Adrenal gland (tissue), 12 donors: ENCODE measurements around the gene SLC5A10. TPM values are rescaled to one million over a fixed set of nuclear protein-coding genes. Genes with fewer than 3 reads are reported as not detected.

Source experiments
- DNase-seq, 7 donors: peaks; one replicate each; pipeline ENCODE4 v3.0.0-alpha.2; 2019 to 2020
- H3K27ac ChIP-seq, 5 donors: fragments of 200-600 bp; sonication (generic) in 4 of 5; 1 replicate in 3 of 5; 2 replicates in 2 of 5; pipeline versions ENCODE4 v1.5.1 to v1.8.0; 2016 to 2020; ENCODE audit warnings: mild to moderate bottlenecking in 1 of 5
- H3K27me3 ChIP-seq: fragments of 200-600 bp; 2 replicates; pipeline ENCODE4 v1.8.0; 2021
- H3K36me3 ChIP-seq, 2 donors: fragments of 200-600 bp; replicated peaks in 1 of 2; 1 replicate in 1 of 2; 2 replicates in 1 of 2; pipeline versions ENCODE4 v1.5.1 to v1.8.0; 2018 to 2022
- H3K4me1 ChIP-seq, 2 donors: fragments of 200-600 bp; replicated peaks in 1 of 2; 1 replicate in 1 of 2; 2 replicates in 1 of 2; pipeline versions ENCODE4 v1.5.1 to v1.8.0; 2018 to 2021
- H3K4me3 ChIP-seq, 4 donors: fragments of 200-600 bp; sonication (generic) in 3 of 4; one replicate each; pipeline ENCODE4 v1.5.1; 2016 to 2018
- H3K9me3 ChIP-seq, 3 donors: fragments of 200-600 bp; sonication (generic) in 1 of 3; replicated peaks in 1 of 3; 1 replicate in 2 of 3; 2 replicates in 1 of 3; pipeline versions ENCODE4 v1.5.1 to v1.8.0; 2016 to 2021
- POLR2A ChIP-seq, 2 donors: fragments of 450-650 bp; IDR thresholded peaks; one replicate each; pipeline ENCODE4 v1.6.1; 2017; ENCODE audit warnings: antibody characterized with exemption in 2 of 2, mild to moderate bottlenecking in 2 of 2, moderate library complexity in 1 of 2
- WGBS, 4 donors: extraction: QIAGEN DNeasy Blood & Tissue Kit in 2 of 4; methylation state at CpG; one replicate each; pipeline versions ENCODE4 v1.1.5 to v1.1.7; 2013 to 2017; 5-methylcytosine and 5-hydroxymethylcytosine counted together
- intact Hi-C, 2 donors: fragments of 100-400 bp; cut with DNase I; formaldehyde crosslinking; loops; one replicate each; pipeline versions ENCODE4 v1.14.1 to v1.15.0; 2022 to 2023
- polyA plus RNA-seq, 3 donors: library from polyadenylated mRNA; stranded (reverse); fragments of 200-250 nt in 2 of 3; fragments of 350-450 nt in 1 of 3; fragmentation: Illumina TruSeq in 1 of 3; extraction: RNeasy Lipid Tissue Mini Kit (QIAGEN cat#74804) in 1 of 3; gene quantifications; one replicate each; pipeline ENCODE4 v1.2.3, GENCODE V29; 2013 to 2014
- total RNA-seq, 9 donors: library from RNA; depleted of rRNA in 4 of 9; stranded (reverse); fragments of >200 nt in 4 of 9; fragments of 120-200 nt in 1 of 9; fragmentation: NEBNext Ultra II Directional in 1 of 9; extraction: Animal tissue kit (Norgen Biotek cat#: 25700) in 1 of 9; gene quantifications; one replicate each; pipeline versions ENCODE4 v1.1.0 to v1.2.4, GENCODE V29; 2013 to 2023
- TF ChIP-seq, protein P1 (sequence below), 6 experiments: fragments of 450-650 bp in 4 of 6; fragments of 200-600 bp in 2 of 6; sonication (generic) in 1 of 6; IDR thresholded peaks; 1 replicate in 5 of 6; 2 replicates in 1 of 6; pipeline versions ENCODE4 v1.5.1 to v1.8.0; 2016 to 2021; ENCODE audit warnings: antibody characterized with exemption in 6 of 6, mild to moderate bottlenecking in 2 of 6, moderate library complexity in 1 of 6
- donor health status: healthy with polysubstance abuse.
- donor health status: Bipolar disorder and iron deficiency.
- donor health status: DM: yes; HTN: yes; CAD: no.
- donor health status: DM: no; HTN: no; CAD: no.
- donor health status: DM: no; HTN: no; CAD: no.
- donor health status: DM: yes; HTN: yes; CAD: no.

The SLC5A10 gene
- total and polyA plus RNA-seq, 12 donors, result 0.16 to 0.94 (median 0.22) TPM; not detected in 8

DNA sequence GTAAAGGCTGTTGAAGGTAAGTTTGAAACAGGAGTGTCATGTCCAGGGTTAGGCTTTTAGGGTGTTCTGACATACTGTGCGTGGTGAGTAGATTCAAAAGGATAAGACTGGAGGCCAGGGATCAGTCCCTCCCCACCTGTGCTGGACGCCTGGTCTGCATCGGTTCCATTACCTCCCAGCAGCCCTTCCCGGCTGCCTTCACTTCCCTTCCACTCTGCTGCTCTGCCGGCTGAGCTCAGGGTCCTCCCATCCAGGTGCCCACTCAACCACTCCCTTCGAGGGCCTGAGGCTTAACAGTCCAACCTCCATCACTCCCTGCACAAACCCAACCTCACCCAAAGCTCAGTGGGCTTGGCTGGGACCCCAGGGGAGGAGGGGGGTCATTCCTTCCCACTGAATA lies 4.1 kb upstream of the SLC5A10 start:
- no peak overlapping the region for H3K27ac ChIP-seq
- no peak for DNase-seq
- 63 to 83% (median 75%) methylated on average over 6 of the region's 6 CpGs for WGBS, 4 donors

DNA sequence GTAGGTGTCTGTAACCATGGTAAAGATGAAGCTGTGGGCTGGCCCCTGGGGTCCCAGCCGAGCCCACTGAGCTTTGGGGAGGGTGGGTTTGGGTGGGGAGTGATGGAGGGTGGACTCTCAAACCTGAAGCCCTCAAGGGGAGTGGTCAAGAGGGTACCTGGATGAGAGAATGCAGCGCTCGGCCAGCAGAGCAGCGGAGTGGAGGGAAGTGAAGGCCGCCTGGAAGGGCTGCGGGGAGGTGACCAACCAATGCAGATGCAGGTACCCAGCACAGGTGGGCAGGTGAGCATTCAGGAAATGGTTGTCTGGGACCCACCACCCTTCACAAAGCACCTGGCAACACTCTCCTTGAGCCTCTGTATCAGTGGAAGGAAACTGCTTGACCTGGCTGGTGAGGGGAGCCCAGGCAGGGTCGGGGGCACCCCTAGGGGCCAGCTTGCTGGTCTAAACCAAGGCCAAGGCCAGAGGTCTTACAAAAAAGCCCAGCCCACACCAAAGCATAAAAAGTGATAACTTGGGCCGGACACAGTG lies 3.4 kb upstream of the SLC5A10 start:
- no peak for TF ChIP-seq POLR2A (IDR thresholded peaks at IDR 0.05)
- TF ChIP-seq, protein P1, sequence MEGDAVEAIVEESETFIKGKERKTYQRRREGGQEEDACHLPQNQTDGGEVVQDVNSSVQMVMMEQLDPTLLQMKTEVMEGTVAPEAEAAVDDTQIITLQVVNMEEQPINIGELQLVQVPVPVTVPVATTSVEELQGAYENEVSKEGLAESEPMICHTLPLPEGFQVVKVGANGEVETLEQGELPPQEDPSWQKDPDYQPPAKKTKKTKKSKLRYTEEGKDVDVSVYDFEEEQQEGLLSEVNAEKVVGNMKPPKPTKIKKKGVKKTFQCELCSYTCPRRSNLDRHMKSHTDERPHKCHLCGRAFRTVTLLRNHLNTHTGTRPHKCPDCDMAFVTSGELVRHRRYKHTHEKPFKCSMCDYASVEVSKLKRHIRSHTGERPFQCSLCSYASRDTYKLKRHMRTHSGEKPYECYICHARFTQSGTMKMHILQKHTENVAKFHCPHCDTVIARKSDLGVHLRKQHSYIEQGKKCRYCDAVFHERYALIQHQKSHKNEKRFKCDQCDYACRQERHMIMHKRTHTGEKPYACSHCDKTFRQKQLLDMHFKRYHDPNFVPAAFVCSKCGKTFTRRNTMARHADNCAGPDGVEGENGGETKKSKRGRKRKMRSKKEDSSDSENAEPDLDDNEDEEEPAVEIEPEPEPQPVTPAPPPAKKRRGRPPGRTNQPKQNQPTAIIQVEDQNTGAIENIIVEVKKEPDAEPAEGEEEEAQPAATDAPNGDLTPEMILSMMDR (IDR thresholded peaks at IDR 0.05), result no peak
- H3K27me3 ChIP-seq, result no peaks in the 10 kb centered on the region
- DNase-seq, result no peak
- 67 to 83% (median 80%) methylated on average over 7 to 8 of the region's 8 CpGs for WGBS, 4 donors
- H3K4me3 ChIP-seq, result no peak overlapping the region
- intact Hi-C loops, result no loop called here
- H3K36me3 ChIP-seq, result no peaks in the 10 kb centered on the region
- H3K9me3 ChIP-seq, result no peaks in the 10 kb centered on the region
- H3K4me1 ChIP-seq, result no peaks in the 10 kb centered on the region
- H3K27ac ChIP-seq, result no peak overlapping the region

More for the DNA sequence above, 4.1 kb upstream of the SLC5A10 start:
- H3K27me3 ChIP-seq, result no peaks in the 10 kb centered on the region
- no peak overlapping the region for H3K4me3 ChIP-seq
- H3K4me1 ChIP-seq, result no peaks in the 10 kb centered on the region
- H3K36me3 ChIP-seq, result no peaks in the 10 kb centered on the region
- intact Hi-C loops, result no loop called here
- TF ChIP-seq, protein P1 (IDR thresholded peaks at IDR 0.05), result no peak
- no peak for TF ChIP-seq POLR2A (IDR thresholded peaks at IDR 0.05)
- no peaks in the 10 kb centered on the region for H3K9me3 ChIP-seq

DNA sequence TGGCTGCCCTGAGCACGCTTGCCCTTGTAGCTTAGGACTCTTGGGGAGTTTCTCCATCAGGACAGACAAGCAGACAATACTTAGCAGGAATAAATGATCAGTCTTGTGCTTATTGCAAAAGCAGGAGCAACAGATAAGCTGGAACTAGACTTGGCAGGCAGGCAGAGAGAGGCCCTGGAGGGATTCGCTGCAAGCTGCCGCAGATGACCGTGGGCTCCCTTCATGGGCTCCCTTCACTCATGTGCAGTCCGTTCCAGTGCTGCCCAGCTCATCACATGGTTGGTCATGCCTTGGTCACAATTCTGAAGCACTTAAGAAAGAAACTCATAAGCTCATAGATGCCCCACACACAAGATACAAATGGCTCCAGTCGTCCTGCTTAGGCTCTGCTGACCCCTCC lies 2.4 kb upstream of the SLC5A10 start:
- no peaks in the 10 kb centered on the region for H3K27me3 ChIP-seq
- H3K27ac ChIP-seq, result no peak overlapping the region
- TF ChIP-seq, protein P1 (IDR thresholded peaks at IDR 0.05), result no peak
- TF ChIP-seq POLR2A (IDR thresholded peaks at IDR 0.05), result no peak
- H3K4me3 ChIP-seq, result no peak overlapping the region
- DNase-seq, result peak in 3 of 7 donors; percentile 34 to 59 (median 40)
- 66 to 79% (median 71%) methylated on average over 6 of the region's 6 CpGs for WGBS, 4 donors
- H3K9me3 ChIP-seq, result no peaks in the 10 kb centered on the region
- no peaks in the 10 kb centered on the region for H3K36me3 ChIP-seq
- intact Hi-C loops, result no loop called here
- H3K4me1 ChIP-seq, result no peaks in the 10 kb centered on the region

DNA sequence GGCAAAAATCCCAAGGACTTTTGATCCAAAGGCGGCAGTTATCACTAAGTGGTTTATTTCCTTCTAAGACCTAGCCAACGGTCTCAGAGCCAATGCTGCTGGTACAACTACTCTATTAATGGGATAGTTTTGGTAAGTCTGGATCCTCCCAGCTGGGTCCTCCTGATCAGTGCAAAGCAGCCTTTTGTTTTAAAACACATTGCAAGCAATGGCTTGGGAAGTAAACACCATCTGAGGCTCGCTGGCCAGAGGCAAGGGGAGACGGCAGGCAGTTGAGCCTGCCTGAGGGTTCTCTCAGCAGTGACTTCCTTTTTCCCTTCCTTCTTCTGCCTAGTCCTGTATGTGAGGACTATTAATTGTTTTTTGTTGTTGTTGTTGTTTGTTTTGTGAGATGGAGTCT lies 1.6 kb upstream of the SLC5A10 start:
- H3K27me3 ChIP-seq, result no peaks in the 10 kb centered on the region
- no peaks in the 10 kb centered on the region for H3K4me1 ChIP-seq
- no peak for TF ChIP-seq POLR2A (IDR thresholded peaks at IDR 0.05)
- TF ChIP-seq, protein P1 (IDR thresholded peaks at IDR 0.05), result no peak
- WGBS, 4 donors, result 51 to 60% (median 60%) methylated on average over 4 of the region's 4 CpGs
- H3K27ac ChIP-seq, result no peak overlapping the region
- H3K36me3 ChIP-seq, result no peaks in the 10 kb centered on the region
- no peak overlapping the region for H3K4me3 ChIP-seq
- intact Hi-C loops, result no loop called here
- H3K9me3 ChIP-seq, result no peaks in the 10 kb centered on the region
- DNase-seq, result peak in 1 of 7 donors; percentile 1
